ENCODE results near the gene VRTN.
A peak's percentile ranks its signal among the peaks of the same experiment; 100 is the strongest.

VRTN gene

GRCh38 chr14:74348735-74349463 lies 628 bp downstream of the VRTN start:
- Histone ChIP-seq H2BK12ac (ENCODE audit: low read length in 2 of 2) (no peak overlapping the region), H2AK5ac (ENCODE audit: low read length, severe bottlenecking) (no peak overlapping the region), H2AFZ (ENCODE audit: low read depth, low read length) (no peak overlapping the region), H3K4me1 (ENCODE audit: control insufficient read depth, insufficient read depth, low read depth, low read length) (no peaks in the 10 kb centered on the region), H3K4me2 (ENCODE audit: low read length, poor library complexity, severe bottlenecking) (no peak overlapping the region), H3K27ac (ENCODE audit: low read length, poor library complexity, severe bottlenecking) (no peak overlapping the region), H3K36me3 (ENCODE audit: control insufficient read depth in 1 of 2, insufficient read depth in 2 of 2, low read depth in 1 of 2, low read length in 2 of 2) (no peaks in the 10 kb centered on the region), H3K18ac (ENCODE audit: low read depth in 1 of 2, low read length in 2 of 2) (no peak overlapping the region), H4K91ac (ENCODE audit: low read length) (no peak overlapping the region), H3K27me3 (ENCODE audit: control insufficient read depth in 1 of 2, insufficient read depth in 1 of 2, low read length in 2 of 2) (peaks cover 57 to 71% of the 10 kb centered on the region in 2 experiments), H3K9ac (ENCODE audit: low read length) (no peak overlapping the region), H4K8ac (ENCODE audit: low read length) (no peak overlapping the region), H3K4ac (ENCODE audit: low read depth in 1 of 2, low read length in 2 of 2) (no peak overlapping the region), H2BK15ac (ENCODE audit: low read depth, poor library complexity, severe bottlenecking) (no peak overlapping the region), H3K79me1 (replicated peaks; ENCODE audit: low read length, poor library complexity, severe bottlenecking) (no peaks in the 10 kb centered on the region), H2BK120ac (ENCODE audit: low read depth, low read length) (no peak overlapping the region), H3K4me3 (ENCODE audit: insufficient read depth in 1 of 2, low read depth in 1 of 2, low read length in 2 of 2) (no peak overlapping the region), H3K14ac (ENCODE audit: low read length in 2 of 2) (no peak overlapping the region), H3K9me3 (ENCODE audit: control insufficient read depth, low read length) (no peaks in the 10 kb centered on the region), H2BK5ac (ENCODE audit: low read depth, low read length, poor library complexity, severe bottlenecking) (no peak overlapping the region), H3K23ac (ENCODE audit: low read length in 2 of 2) (no peak overlapping the region)
- WGBS, result 28% methylated on average over 14 of the region's 17 CpGs
- DNase-seq, result no peak

GRCh38 chr14:74349757-74350156 lies 1.5 kb downstream of the VRTN start:
- Histone ChIP-seq H3K18ac (ENCODE audit: low read depth in 1 of 2, low read length in 2 of 2) (no peak overlapping the region), H3K27ac (ENCODE audit: low read length, poor library complexity, severe bottlenecking) (no peak overlapping the region), H4K91ac (ENCODE audit: low read length) (peak overlapping the region; percentile 50), H3K4me1 (ENCODE audit: control insufficient read depth, insufficient read depth, low read depth, low read length) (no peaks in the 10 kb centered on the region), H3K23ac (ENCODE audit: low read length in 2 of 2) (no peak overlapping the region), H4K8ac (ENCODE audit: low read length) (no peak overlapping the region), H3K14ac (ENCODE audit: low read length in 2 of 2) (no peak overlapping the region), H2BK5ac (ENCODE audit: low read depth, low read length, poor library complexity, severe bottlenecking) (no peak overlapping the region), H2BK12ac (ENCODE audit: low read length in 2 of 2) (no peak overlapping the region), H3K79me1 (replicated peaks; ENCODE audit: low read length, poor library complexity, severe bottlenecking) (no peaks in the 10 kb centered on the region), H2BK120ac (ENCODE audit: low read depth, low read length) (no peak overlapping the region), H2BK15ac (ENCODE audit: low read depth, poor library complexity, severe bottlenecking) (no peak overlapping the region), H3K4ac (ENCODE audit: low read depth in 1 of 2, low read length in 2 of 2) (no peak overlapping the region), H3K4me3 (ENCODE audit: insufficient read depth in 1 of 2, low read depth in 1 of 2, low read length in 2 of 2) (no peak overlapping the region), H2AK5ac (ENCODE audit: low read length, severe bottlenecking) (no peak overlapping the region), H3K36me3 (ENCODE audit: control insufficient read depth in 1 of 2, insufficient read depth in 2 of 2, low read depth in 1 of 2, low read length in 2 of 2) (no peaks in the 10 kb centered on the region), H3K9me3 (ENCODE audit: control insufficient read depth, low read length) (no peaks in the 10 kb centered on the region), H3K4me2 (ENCODE audit: low read length, poor library complexity, severe bottlenecking) (no peak overlapping the region), H3K27me3 (ENCODE audit: control insufficient read depth in 1 of 2, insufficient read depth in 1 of 2, low read length in 2 of 2) (peaks cover 57 to 71% of the 10 kb centered on the region in 2 experiments), H3K9ac (ENCODE audit: low read length) (no peak overlapping the region), H2AFZ (ENCODE audit: low read depth, low read length) (no peak overlapping the region)
- no peak for DNase-seq
- WGBS, result 23% methylated on average over 4 of the region's 4 CpGs

- Histone ChIP-seq H4K91ac (ENCODE audit: low read length) (no peak overlapping the region), H2BK15ac (ENCODE audit: low read depth, poor library complexity, severe bottlenecking) (no peak overlapping the region), H3K9ac (ENCODE audit: low read length) (no peak overlapping the region), H3K18ac (ENCODE audit: low read depth in 1 of 2, low read length in 2 of 2) (no peak overlapping the region), H2AFZ (ENCODE audit: low read depth, low read length) (no peak overlapping the region), H3K23ac (ENCODE audit: low read length in 2 of 2) (no peak overlapping the region), H2BK120ac (ENCODE audit: low read depth, low read length) (no peak overlapping the region), H3K14ac (ENCODE audit: low read length in 2 of 2) (no peak overlapping the region), H4K8ac (ENCODE audit: low read length) (no peak overlapping the region), H3K9me3 (ENCODE audit: control insufficient read depth, low read length) (no peaks in the 10 kb centered on the region), H2BK5ac (ENCODE audit: low read depth, low read length, poor library complexity, severe bottlenecking) (no peak overlapping the region), H3K4me3 (ENCODE audit: insufficient read depth in 1 of 2, low read depth in 1 of 2, low read length in 2 of 2) (no peak overlapping the region), H3K79me1 (replicated peaks; ENCODE audit: low read length, poor library complexity, severe bottlenecking) (no peaks in the 10 kb centered on the region), H3K27ac (ENCODE audit: low read length, poor library complexity, severe bottlenecking) (no peak overlapping the region), H2BK12ac (ENCODE audit: low read length in 2 of 2) (no peak overlapping the region), H2AK5ac (ENCODE audit: low read length, severe bottlenecking) (no peak overlapping the region), H3K4me1 (ENCODE audit: control insufficient read depth, insufficient read depth, low read depth, low read length) (no peaks in the 10 kb centered on the region), H3K4me2 (ENCODE audit: low read length, poor library complexity, severe bottlenecking) (no peak overlapping the region), H3K27me3 (ENCODE audit: control insufficient read depth in 1 of 2, insufficient read depth in 1 of 2, low read length in 2 of 2) (peaks cover 57 to 76% of the 10 kb centered on the region in 2 experiments), H3K36me3 (ENCODE audit: control insufficient read depth in 1 of 2, insufficient read depth in 2 of 2, low read depth in 1 of 2, low read length in 2 of 2) (no peaks in the 10 kb centered on the region), H3K4ac (ENCODE audit: low read depth in 1 of 2, low read length in 2 of 2) (no peak overlapping the region)
- WGBS, result 37% methylated on average over 10 of the region's 11 CpGs
- DNase-seq, result no peak
Measured at GRCh38 chr14:74350211-74350927, 2.1 kb downstream of the VRTN start.

GRCh38 chr14:74350928-74351323 lies 2.7 kb downstream of the VRTN start:
- H2BK5ac ChIP-seq (ENCODE audit: low read depth, low read length, poor library complexity, severe bottlenecking), result no peak overlapping the region
- H3K23ac ChIP-seq (ENCODE audit: low read length in 2 of 2), result no peak overlapping the region
- no peak overlapping the region for H2BK12ac ChIP-seq (ENCODE audit: low read length in 2 of 2)
- no peak overlapping the region for H3K4me3 ChIP-seq (ENCODE audit: insufficient read depth in 1 of 2, low read depth in 1 of 2, low read length in 2 of 2)
- no peak overlapping the region for H2BK120ac ChIP-seq (ENCODE audit: low read depth, low read length)
- WGBS, result no CpG with 5 or more reads among the region's 1 CpG
- no peaks in the 10 kb centered on the region for H3K79me1 ChIP-seq (replicated peaks; ENCODE audit: low read length, poor library complexity, severe bottlenecking)
- H3K4me1 ChIP-seq (ENCODE audit: control insufficient read depth, insufficient read depth, low read depth, low read length), result no peaks in the 10 kb centered on the region
- no peaks in the 10 kb centered on the region for H3K9me3 ChIP-seq (ENCODE audit: control insufficient read depth, low read length)
- no peak overlapping the region for H2AK5ac ChIP-seq (ENCODE audit: low read length, severe bottlenecking)
- H3K9ac ChIP-seq (ENCODE audit: low read length), result no peak overlapping the region
- no peak overlapping the region for H3K4ac ChIP-seq (ENCODE audit: low read depth in 1 of 2, low read length in 2 of 2)
- H3K4me2 ChIP-seq (ENCODE audit: low read length, poor library complexity, severe bottlenecking), result no peak overlapping the region
- H3K14ac ChIP-seq (ENCODE audit: low read length in 2 of 2), result no peak overlapping the region
- no peaks in the 10 kb centered on the region for H3K36me3 ChIP-seq (ENCODE audit: control insufficient read depth in 1 of 2, insufficient read depth in 2 of 2, low read depth in 1 of 2, low read length in 2 of 2)
- no peak overlapping the region for H3K27ac ChIP-seq (ENCODE audit: low read length, poor library complexity, severe bottlenecking)
- no peak overlapping the region for H2AFZ ChIP-seq (ENCODE audit: low read depth, low read length)
- no peak overlapping the region for H2BK15ac ChIP-seq (ENCODE audit: low read depth, poor library complexity, severe bottlenecking)
- DNase-seq, result no peak
- H4K91ac ChIP-seq (ENCODE audit: low read length), result no peak overlapping the region
- H3K27me3 ChIP-seq (ENCODE audit: control insufficient read depth in 1 of 2, insufficient read depth in 1 of 2, low read length in 2 of 2), result peaks cover 57 to 76% of the 10 kb centered on the region in 2 experiments
- no peak overlapping the region for H3K18ac ChIP-seq (ENCODE audit: low read depth in 1 of 2, low read length in 2 of 2)
- no peak overlapping the region for H4K8ac ChIP-seq (ENCODE audit: low read length)
